HEK293 (cell line): Measurements from ENCODE around the gene RING1.

ENCODE experiments used
- ZFHX2 ChIP-seq: fragments of 450-650 bp; formaldehyde crosslinking; conservative IDR thresholded peaks from 2 replicates; pipeline ENCODE4 v1.5.1; 2016; ENCODE audit warnings: missing biosample characterization, missing genetic modification characterization
- ZNF623 ChIP-seq: fragments of 450-650 bp; formaldehyde crosslinking; IDR thresholded peaks from 2 replicates; pipeline ENCODE4 v1.5.1; 2016; ENCODE audit warnings: missing biosample characterization, missing genetic modification characterization
- TF ChIP-seq, protein P1 (sequence below): fragments of 450-650 bp; formaldehyde crosslinking; IDR thresholded peaks from 2 replicates; pipeline ENCODE4 v1.5.1; 2016; ENCODE audit warnings: missing biosample characterization, missing genetic modification characterization
- TF ChIP-seq, protein P2 (sequence below): fragments of 450-650 bp; formaldehyde crosslinking; IDR thresholded peaks from 2 replicates; pipeline ENCODE4 v1.5.1; 2016; ENCODE audit warnings: missing biosample characterization, missing genetic modification characterization

DNA sequence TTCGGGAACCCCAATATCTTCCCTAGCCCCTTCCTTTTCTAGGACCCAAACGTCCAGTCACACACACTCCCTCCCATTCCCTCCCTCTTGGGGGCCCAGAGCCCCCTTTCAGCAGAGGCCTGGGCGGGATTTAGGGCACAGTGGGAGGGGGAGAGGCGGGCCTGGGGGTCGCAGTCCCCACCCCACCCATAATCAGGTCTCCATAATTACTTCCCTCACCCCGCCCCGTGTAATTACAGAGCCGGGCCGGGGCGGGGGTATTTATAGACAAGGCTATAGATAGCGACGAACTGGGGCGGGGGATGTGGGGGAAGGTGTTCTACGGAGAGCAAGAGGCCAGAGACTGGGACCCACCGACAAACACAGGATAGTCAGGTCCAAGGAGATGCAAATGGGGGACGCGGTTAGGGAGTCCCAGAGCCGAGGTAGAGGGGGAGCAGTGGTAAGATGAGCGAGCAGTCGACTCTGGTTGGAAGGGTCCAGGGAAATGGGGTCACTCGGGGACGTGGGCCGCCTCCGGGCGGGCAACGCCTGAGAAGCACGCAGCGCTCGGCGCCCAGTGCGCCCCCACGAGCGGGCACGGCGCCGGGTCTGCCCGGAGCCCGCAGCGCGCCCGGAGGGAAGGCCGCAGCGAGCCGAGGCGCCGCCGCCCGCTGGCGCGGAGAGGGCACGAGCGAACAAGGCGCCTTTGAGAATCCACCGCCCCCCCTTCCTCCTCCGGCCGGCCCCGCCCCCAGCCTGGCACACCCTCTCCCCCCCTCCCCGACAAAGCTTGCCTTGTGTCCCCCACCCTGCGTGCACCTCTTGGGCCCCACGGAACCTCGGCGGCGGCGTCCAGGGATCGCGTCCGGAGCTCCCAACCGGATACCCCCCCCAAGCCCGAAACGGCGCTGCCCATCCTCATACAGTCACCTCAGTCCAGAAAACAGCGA, 15.4 kb upstream of the RING1 start:
- TF ChIP-seq ZNF623 (tag by site-specific recombination), result no peak
- TF ChIP-seq, protein P1, sequence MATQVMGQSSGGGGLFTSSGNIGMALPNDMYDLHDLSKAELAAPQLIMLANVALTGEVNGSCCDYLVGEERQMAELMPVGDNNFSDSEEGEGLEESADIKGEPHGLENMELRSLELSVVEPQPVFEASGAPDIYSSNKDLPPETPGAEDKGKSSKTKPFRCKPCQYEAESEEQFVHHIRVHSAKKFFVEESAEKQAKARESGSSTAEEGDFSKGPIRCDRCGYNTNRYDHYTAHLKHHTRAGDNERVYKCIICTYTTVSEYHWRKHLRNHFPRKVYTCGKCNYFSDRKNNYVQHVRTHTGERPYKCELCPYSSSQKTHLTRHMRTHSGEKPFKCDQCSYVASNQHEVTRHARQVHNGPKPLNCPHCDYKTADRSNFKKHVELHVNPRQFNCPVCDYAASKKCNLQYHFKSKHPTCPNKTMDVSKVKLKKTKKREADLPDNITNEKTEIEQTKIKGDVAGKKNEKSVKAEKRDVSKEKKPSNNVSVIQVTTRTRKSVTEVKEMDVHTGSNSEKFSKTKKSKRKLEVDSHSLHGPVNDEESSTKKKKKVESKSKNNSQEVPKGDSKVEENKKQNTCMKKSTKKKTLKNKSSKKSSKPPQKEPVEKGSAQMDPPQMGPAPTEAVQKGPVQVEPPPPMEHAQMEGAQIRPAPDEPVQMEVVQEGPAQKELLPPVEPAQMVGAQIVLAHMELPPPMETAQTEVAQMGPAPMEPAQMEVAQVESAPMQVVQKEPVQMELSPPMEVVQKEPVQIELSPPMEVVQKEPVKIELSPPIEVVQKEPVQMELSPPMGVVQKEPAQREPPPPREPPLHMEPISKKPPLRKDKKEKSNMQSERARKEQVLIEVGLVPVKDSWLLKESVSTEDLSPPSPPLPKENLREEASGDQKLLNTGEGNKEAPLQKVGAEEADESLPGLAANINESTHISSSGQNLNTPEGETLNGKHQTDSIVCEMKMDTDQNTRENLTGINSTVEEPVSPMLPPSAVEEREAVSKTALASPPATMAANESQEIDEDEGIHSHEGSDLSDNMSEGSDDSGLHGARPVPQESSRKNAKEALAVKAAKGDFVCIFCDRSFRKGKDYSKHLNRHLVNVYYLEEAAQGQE (tag by site-specific recombination), result no peak
- 0 out of 2 replicates have a peak, but pooled peaks have one; percentile 13 for TF ChIP-seq ZFHX2 (tag by site-specific recombination)
- TF ChIP-seq, protein P2, sequence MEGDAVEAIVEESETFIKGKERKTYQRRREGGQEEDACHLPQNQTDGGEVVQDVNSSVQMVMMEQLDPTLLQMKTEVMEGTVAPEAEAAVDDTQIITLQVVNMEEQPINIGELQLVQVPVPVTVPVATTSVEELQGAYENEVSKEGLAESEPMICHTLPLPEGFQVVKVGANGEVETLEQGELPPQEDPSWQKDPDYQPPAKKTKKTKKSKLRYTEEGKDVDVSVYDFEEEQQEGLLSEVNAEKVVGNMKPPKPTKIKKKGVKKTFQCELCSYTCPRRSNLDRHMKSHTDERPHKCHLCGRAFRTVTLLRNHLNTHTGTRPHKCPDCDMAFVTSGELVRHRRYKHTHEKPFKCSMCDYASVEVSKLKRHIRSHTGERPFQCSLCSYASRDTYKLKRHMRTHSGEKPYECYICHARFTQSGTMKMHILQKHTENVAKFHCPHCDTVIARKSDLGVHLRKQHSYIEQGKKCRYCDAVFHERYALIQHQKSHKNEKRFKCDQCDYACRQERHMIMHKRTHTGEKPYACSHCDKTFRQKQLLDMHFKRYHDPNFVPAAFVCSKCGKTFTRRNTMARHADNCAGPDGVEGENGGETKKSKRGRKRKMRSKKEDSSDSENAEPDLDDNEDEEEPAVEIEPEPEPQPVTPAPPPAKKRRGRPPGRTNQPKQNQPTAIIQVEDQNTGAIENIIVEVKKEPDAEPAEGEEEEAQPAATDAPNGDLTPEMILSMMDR (tag by site-specific recombination), result no peak
